Measurements from ENCODE around the gene TIFAB.

TIFAB gene, protein sequence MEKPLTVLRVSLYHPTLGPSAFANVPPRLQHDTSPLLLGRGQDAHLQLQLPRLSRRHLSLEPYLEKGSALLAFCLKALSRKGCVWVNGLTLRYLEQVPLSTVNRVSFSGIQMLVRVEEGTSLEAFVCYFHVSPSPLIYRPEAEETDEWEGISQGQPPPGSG

DNA sequence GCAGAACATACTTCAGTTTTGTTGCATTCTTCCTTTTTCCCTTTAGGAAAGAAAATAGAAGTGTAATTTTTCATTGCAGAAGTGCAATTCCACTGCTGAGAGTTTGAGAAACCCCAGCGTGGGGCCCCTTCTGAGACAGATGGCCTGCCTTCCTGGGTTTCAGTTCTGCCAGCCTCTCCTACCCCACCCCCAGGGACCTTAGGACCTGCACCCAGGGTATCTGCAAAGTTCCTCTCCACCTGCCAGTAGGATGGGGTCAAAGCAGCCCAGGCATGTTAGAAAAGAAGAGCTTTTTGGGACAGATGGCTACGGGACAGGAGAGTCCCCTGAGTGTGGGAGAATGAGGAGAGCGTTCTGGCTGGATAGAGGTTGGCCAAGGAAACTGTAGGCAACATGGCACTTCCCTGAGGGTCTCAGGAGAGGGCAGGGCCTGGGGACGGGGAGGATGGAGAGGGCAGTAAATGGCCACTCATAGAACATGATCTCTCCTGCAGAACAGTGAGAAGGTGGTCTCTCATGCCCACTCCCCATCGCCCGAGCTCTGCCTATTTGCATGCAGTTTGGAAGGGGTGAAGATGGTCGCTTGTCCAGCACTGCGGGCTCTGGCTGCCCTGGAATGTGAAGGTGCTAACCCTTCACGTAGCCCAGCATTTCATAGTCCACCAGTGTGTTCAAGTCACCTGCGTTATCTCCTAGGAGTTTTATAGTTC lies at the start of gene TIFAB:
TSS of gene TIFAB (minus strand) at position 31 of the 710 bp plus-strand sequence. CDS start 2,412 bp downstream, outside the sequence.
- peak; percentile 82 for DNase-seq

DNA sequence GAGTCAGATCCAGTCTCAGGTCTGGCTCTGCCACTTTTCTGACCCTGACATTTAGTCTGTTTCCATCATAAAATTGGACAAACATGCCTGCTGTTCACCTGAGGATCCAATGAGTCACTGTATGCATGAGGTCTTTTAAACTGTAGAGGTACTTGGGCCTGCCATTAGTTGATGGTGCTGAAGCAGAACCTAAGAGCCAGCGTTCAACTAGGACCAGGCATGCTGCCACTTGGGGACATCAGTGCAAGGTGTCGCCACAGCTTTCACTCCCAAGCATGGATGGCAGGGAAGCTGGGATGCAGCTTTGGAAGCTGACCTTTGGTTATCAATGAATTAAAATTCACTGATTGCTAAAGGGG lies 46.5 kb upstream of the TIFAB start:
- no peak for DNase-seq

DNA sequence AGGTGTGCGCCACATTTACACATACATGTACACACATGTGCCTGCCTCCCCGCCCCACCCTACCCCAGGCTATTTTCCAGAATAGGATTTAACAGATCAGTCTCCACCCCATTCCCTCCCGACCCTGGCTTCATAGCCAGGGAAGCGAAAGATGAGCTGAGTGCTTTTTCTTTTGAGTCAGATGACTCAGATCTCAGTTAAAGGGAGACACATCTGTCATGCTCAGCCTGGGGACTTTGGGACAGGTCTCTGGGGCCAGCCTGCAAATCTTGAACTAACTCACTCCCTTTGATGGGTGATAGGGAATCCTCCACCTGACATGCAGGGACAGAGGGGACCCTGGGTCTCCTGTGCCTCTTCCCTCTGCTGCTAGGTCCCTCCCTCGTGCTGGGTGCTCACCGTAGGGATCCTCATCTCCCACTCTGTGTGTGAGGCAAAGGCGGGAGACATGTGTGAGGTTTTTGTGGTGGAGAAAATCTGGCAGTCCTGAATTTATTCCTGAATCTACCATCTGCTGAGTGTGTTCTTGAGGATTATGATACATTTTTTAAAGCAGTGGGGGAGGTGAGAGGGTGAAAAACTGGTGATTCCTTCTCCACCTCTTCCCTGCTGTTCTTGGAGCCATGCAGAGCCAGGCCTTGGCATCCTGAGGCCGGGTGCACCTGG lies 46.0 kb upstream of the TIFAB start:
- DNase-seq: peak; percentile 17

DNA sequence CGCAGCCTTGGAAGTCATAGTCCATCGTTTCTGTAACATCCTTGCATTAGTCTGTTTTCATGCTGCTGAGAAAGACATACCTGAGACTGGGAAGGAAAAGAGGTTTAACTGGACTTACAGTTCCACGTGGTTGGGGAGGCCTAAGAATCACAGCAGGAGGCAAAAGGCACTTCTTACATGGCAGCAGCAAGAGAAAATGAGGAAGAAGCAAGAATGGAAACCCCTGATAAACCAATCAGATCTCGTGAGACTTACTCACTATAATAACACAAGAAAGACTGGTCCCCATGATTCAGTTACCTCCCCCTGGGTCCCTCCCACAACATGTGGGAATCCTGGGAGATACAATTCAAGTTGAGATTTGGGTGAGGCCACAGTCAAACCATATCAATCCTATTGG lies 43.4 kb upstream of the TIFAB start:
- DNase-seq: peak; percentile 75

DNA sequence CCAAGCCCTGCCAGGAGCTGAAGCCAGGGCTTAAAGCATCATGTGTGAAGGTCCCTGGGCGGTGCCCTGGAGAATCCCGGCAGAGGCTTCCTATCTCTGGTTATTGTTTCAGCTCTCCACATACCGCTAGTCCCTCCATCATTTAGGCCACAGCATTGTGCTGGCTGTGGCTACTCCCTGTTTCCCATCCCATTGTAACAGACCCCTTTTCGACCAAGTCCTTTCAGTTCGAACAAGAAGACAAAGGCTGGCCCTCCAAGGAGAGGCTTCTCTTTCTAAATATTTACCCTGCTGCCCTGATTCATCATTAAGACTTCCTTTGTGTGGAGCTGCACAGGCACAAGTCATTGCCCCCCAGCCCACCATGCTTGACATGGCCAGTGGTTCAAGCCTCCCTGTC lies 42.0 kb upstream of the TIFAB start:
- no peak for DNase-seq

DNA sequence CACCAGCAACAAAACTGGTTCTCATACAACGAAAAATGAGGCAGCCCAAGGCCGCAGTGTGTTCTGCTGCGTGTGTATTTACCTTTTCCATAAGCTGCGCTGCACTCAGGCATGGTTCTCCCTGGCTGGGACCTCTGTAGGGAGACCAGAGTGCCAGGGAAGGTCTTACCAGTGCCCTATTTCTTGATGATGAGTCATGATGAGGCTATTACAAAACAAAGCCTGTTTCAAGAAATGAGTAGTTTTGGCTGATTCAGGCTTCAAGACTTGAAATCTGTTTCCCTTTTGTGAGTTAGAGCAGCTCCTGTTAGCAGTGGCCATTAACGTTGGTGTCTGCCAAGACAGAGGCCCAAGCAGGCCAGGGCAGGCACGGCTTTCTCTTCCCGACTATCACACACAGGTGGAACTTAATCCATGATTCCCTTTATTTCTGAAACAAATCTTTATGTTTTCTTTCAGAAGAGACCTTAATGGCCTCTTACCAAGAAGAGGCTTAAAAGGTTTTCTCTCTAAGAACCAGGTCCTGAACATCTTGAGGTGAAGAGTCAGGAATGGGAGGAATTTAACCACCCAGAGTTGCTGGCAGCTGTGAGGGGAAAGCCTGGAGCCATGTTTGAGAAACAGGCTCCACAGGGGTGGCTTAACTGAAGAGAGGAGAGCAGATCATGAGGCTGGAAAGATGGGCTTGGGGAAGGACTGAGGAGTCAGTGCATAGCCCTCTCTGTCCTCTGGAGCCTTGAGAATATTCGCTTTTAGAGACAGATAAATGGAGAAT lies 41.4 kb upstream of the TIFAB start:
- DNase-seq: peak; percentile 95

DNA sequence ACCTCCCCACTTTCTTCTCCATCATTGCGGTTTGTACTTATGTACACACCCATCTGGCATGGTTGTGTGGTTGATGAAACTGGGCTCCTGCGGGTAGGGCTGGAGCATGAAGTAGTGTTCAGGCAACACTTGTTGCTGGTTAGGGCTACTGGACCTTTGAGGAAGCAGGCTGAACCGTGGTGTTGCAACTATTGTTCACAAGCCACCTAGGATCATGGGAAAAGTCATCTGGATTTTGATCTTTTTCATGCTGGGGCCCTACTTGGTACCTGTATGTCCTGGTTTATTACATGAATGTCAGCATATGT lies 40.1 kb upstream of the TIFAB start:
- DNase-seq: peak; percentile 96

DNA sequence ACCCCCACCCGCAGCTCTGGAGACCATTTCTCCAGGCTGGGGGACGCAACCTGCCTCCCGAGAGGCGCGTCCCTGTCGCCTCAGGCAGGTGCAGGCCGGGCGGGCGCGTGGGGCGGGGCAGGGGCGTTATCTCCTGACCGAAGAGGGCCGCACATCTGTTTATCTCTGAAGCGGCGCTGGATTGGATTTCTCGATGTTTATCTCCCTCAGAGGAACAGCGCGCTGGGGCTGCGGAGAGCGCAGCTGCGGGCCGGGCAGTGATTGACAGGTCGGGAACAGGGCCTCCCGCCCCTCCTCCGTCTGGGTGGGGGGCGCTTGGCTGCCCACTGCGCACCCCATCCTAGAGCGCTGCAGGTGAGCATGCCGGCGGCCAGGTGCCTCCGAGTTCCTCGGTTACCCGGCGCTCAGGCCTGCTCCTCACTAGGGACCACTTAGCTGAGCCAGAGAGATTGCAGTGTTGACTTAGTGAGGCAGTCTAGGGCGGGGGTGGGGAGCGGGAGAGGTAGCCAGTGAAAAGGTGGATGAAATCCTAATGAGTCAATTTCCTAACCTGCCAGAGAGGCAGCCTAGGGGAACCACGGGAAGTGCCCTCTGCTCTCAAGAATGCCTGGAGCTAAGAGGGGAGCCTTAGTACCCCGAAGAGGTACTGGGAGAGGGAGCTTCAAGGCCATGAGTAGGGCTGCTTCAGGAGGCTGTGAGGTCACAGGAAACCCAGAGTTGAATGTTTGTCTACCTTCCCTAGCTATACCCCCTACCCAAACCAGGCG lies 39.6 kb upstream of the TIFAB start:
- no peak for DNase-seq

DNA sequence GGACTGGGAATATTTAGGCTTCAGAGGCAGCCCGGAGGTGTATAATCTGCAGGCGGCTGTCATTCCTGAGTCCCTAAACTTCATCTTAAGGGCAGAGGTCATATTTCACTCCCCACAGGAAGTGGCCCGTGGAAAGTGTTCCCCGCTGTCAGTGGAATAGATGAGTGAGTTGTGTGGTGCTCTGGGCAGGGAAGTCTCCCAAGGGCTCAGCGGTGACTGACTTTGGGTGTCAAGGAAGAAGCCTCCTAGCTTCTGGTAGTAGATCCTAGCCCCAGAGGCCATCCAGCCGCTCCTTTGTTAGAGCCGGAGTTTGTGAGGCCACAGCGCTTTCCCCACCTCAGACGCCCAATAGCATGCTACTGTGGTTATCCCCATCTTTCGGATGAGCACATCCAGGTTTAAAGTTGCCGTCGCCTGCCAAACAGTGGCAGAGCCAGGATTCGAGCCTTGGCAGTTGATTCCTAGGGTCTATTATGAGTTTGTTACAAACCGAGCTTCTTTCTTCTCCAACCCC lies 38.9 kb upstream of the TIFAB start:
- no peak for DNase-seq

DNA sequence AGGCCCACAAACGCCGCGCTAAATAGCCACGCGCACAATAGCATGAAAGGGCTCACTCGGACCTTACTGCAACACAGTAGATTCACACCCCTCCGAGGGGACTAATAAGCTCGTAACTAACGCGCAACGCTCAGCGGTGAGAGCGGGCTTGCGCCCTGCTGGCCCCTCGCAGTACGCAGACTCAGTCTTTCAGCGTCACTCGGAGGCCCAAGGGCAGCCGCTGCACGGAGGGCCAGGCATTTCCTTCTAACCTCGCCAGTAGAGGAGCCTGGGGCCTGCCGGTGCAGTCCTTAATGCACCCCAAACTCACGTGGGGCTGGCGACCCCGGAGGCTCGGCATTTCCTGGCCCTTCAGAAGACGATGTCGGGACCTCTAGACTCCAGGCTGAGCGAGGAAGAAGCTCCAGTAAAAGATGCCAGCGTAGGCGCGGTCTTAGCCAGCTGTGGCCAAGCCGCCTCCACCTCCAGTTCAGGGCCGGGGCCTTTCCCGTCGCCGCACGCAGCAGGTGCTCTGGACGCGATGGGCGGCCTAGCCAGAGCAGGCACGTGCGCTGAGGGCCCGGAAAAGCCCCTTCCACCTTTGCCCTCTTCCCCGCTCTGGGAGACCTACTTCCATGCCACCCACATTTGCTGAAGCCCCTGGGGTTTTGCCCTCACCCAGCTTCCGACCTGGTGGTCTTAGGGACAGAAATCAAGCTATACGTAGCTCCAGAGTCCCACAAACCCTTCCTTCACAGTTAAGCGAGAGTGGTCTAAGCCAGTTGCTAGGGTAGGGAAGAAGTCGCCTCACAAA lies 38.3 kb upstream of the TIFAB start:
- DNase-seq: no peak

DNA sequence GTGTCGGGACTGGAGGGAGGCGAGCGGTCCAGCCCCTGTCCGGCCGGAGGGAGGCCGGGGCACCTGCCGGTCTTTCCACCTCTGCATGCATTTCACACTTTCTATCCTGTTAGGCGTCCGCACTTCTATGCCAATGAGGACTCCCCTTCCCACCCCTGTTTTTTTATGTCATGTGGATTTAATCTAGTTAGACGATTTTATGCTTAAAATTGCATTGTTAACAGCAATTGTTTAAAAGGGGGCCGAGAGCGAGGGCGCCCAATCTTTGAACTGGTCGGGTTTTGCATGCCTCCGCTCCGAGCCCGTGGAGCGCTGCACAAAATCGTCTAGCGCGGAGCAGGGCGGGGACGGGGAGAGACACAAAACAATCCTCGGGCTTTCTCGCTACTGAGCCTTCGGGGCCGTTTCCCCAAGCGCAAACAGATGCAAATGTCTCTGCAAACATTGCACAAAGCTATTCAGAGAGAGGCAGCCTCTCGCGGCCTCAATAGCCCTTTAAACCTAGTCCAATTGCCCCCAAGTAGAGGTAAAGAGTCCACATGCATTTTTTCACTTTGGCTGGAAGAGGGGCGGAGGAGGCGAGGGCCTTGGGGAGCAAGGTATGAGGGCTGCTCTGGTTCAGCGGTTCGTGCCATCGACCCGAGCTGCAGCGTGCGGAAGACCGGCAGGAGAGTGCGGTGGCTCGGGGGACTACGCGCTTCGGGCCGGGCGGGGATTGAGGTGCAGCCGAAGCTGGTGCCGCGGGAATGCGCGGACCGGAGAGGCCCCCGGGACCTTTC lies 37.5 kb upstream of the TIFAB start:
- no peak for DNase-seq

DNA sequence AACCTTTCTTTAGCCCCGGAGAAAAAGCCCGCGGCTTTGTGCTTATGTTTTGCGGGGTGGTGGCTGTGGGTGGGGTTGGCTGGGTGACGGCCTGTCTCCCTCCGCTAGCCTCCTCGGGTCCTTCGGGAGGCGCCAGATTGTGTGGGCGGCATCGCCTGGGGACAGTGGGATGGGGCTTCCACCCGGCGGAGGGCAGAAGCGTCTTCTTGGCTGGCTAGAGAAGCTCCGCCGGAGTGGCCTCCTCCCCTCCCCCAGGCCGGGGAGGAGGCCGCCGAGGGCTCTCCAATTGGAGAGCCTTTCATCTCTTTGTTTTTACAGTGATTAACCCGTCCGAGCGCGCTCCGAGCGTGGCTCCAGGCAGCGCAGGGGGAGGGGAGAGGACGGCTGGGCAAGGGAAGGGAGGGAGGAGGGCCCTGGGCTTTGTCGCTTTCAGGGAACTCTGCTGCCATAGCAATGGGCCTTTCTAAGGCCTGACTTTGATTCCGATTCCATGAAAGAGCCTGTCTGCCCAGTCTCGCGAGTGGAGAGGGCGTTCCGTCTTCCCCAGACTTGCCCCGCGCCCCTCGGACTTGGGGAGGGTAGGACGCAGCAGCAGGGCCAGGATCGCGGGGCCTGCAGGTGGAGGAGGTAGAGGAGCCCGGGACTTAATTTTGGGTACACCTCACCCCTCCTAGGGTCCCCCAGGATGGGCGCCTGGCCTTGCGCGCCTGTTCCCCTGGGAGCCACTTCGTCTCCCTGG lies 36.7 kb upstream of the TIFAB start:
- DNase-seq: peak; percentile 41

DNA sequence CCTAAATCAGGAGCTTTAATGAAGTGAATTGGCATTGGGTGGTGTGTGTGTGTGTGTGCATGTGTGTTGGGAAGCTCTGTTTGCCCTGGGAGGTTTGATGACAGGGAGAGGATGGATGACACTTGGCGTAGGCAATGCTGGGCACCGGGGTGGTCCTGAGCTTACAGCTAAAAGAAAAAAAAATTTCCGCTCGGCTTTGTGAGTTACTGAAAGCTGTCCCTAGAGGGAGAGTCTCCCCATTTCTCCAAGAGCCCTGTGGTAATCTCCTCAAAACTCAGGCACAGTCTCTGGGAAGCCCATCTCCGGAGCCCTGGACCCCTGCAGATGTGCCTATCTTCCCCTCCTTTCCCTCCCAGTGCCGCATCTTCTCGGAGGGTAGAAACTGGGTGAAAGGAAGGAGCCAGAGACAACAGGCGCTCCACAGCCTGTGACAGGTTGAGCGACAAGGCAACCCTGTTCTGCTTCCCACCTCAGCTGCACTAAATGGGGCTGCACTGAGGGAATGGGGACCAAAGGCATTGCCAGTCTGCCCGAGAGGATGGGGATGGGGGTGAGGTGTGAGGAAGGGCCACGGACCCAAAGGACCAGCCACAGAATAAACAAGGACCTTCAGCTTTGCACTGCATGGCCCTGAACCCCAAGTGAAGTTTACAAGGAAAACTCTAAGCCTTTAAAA lies 35.8 kb upstream of the TIFAB start:
- DNase-seq: no peak

DNA sequence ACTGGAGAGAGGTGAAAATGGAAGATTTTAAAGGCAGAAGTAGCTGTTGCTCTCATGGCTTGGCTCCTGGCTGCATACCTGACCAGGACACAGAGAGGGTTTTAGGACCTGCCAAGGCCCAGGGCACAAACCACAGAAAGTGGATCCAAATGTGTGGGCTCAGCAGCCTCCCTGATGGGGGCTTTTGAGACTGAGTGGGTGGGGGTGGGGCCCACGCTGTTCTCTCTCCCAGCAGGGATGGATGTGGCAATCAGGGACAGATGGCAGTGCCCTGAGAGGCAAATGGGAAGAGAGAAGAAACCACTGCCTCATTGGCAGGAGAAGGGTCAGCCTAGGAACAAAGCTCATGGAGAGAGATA lies 34.9 kb upstream of the TIFAB start:
- DNase-seq: peak; percentile 41

DNA sequence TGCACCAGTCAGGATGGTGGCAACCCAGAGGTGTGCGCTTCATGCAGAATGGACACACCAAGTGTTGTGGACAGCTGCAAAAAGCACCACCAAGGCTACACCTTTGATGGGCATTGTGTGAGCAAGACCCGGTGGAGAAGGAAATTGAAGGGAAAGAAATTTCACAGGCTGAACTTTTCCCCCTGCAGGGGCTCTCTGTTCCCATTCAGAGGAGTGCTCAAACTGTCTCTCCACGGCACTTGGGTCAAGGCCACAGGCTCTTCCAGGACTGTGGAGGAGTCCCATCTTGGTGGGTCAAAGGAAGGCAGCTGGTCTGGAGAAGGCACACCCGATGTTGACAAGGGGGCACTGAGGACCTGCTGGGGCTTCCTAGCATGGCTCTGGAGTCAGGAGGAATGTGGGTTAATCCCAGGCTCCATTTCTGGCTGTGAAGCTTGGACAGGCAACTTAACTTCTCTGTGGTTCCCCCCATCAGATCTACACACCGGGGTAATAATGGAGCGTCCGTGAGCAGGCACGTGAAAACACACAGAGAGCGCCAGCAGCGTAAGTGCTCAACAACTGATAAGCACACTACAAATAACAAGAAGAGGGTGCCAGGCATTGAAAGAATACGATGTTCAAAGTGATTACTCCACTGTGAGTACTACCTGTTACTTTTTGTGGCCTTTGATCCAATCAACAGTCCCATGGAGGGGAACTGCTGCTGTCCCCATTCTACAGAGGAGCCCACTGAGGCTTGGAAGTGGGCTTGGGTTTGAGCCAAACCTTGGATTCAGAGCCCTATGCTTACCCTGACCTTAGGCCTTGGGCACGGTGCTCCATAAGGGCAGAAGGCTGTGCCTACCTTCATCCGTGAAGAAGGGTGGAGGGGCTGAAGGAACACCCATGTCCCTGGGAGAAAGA lies 34.2 kb upstream of the TIFAB start:
- no peak for DNase-seq

DNA sequence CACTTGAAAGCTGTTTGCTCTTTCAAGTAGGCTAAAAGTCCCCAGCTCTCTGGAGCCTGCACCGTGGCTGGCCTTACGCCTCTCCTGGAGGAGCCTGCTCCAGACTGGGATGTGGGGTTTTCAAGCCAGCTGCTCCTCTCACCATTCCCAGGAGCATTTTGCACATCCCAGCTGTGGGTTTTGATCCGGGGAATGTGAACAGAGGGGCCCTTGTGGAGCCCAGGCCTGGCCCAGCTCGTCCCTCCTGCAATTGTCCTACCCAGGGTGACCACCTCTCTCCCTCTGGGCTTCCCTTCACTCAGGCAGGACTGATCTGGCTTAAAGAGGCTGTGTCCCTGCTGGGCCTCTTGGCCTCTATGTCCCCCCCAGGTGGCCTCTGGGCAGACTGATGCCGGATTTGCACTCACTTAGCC lies 32.5 kb upstream of the TIFAB start:
- no peak for DNase-seq

DNA sequence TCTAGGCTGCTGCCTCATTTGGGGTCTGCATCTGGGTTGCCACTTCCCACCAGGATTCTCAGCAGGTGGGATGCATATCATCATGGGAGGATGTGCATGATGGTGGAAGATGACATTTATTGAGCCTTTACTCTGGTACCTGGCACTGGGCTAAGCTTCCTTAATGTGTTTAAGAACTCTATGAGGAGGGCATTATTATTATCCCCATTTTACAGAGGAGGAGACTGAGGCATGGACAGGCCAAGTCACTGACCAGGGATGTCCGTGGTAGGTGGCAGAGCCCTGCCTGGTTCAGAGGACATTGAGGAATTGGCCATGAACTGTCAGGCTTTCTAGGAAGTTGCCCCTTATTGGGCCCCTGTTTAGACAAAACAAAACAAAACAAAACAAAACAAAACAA lies 31.1 kb upstream of the TIFAB start:
- no peak for DNase-seq

DNA sequence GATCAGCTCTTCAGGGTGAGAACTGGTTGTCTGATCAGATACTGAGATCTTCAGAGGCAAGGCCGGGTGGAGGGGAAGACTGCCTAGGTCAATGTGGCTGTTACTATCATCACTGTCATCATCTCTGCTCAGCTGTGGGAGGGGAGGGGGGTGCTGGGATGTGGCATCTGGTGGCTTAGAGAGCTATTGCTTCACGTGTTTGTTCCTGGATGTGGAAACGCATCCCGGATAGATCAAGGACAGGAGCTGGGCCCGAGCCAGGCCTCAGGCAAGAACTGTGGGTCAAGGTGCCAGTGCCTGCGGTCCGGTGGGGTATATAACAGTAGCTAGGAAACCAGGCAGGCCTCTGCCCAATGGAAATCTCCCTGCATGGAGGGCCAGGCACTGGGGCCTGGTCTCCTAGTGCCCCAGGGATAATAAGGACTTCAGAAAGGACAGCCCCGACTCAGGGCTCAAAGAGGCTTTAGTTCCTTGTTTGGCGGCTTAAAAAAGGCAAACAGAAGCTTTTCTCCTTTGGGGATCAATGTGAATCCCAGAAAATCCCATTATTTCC lies 30.3 kb upstream of the TIFAB start:
- peak; percentile 89 for DNase-seq
